ENCODE results near the gene WBP1.
"Not testable (repeated sequence)": the region's sequence is repeated elsewhere in the genome, so short reads cannot be mapped to it uniquely, and the experiment has no call there.

DNA sequence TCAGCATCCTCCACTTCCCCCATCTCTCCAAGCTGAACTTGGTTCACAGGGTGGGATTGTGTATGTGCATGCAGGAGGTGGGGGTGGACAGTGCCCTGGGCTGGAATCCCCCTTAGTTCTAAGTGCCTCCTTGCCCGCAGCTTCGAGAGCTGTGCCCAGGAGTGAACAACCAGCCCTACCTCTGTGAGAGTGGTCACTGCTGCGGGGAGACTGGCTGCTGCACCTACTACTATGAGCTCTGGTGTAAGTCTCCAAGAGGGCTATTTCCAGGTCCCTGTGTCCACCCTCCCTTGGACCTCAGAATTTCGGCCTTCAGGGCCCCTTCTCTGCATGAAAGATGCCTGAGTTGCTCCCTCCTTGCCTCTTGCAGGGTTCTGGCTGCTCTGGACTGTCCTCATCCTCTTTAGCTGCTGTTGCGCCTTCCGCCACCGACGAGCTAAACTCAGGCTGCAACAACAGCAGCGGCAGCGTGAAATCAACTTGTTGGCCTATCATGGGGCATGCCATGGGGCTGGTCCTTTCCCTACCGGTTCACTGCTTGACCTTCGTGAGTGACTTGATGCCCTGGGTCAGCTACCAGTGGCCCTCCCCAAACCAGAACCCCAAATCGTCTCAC lies 1.4 kb downstream of the WBP1 start:
- TF ChIP-seq POLR2A (IDR thresholded peaks at IDR 0.05; ENCODE audit: low read length); GATA1 (IDR thresholded peaks at IDR 0.05; ENCODE audit: low read depth, low read length): not testable (repeated sequence)

Measured in erythroblast (primary cell).